GM12878 (cell line): ENCODE results near the gene CTRB2. TPM values are rescaled to one million over a fixed set of nuclear protein-coding genes. Genes with fewer than 3 reads are reported as not detected.

Experiments
- ATAC-seq: fragments of 200-7000 bp; cut with Tn5 transposase; 3 replicates; pipeline ENCODE4 v1.9.1; 2020; ENCODE audit warnings: mild to moderate bottlenecking, moderate library complexity
- BruUV-seq: library from RNA; stranded (reverse); fragments of 400-500 nt; replicated peaks from 2 replicates; lab custom pipeline; 2021; lab: Mats Ljungman, UMichigan
- CTCF ChIA-PET: fragments of 300-600 bp; sonication (Branson Sonifier 250); formaldehyde crosslinking; extraction: SDS; loops from one replicate; lab custom pipeline; 2021; ENCODE audit warnings: inconsistent platforms; lab: Yijun Ruan, JAX
- POLR2A ChIA-PET: fragments of 350-600 bp; formaldehyde crosslinking; extraction: SDS; loops from one replicate; lab custom pipeline; 2021; ENCODE audit warnings: inconsistent platforms; lab: Charles Lee
- RAD21 ChIA-PET: fragments of 300-600 bp; sonication (Branson Sonifier 250); formaldehyde crosslinking; loops from one replicate; lab custom pipeline; 2023; ENCODE audit warnings: antibody characterized with exemption; ENCODE audit not compliant: unreplicated experiment; lab: Charles Lee
- SMC1A ChIA-PET: fragments of 300-600 bp; sonication (Branson Sonifier 250); formaldehyde crosslinking; loops from one replicate; lab custom pipeline; 2023; ENCODE audit not compliant: unreplicated experiment, uncharacterized antibody; lab: Charles Lee
- DNase-seq: peaks from one replicate; pipeline ENCODE4 v3.0.0-alpha.2; 2011; ENCODE audit warnings: low read depth, low spot score
- FAIRE-seq: peaks from 3 replicates; lab custom pipeline; 2011; peaks lifted over from hg19 to GRCh38; lab: Jason Lieb, UNC
- H2AFZ ChIP-seq: 2 replicates; pipeline ENCODE4 v1.6.0; 2011; ENCODE audit warnings: low read depth, low read length, control low read depth; ENCODE audit not compliant: control insufficient read depth
- H3K27ac ChIP-seq: 2 replicates; pipeline ENCODE4 v1.5.1; 2011; ENCODE audit warnings: control low read depth; ENCODE audit not compliant: control insufficient read depth, insufficient read depth
- H3K27me3 ChIP-seq, 2 experiments: replicated peaks in 1 of 2; 2 replicates each; pipeline versions ENCODE4 v1.6.0 to v1.6.1; 2011; ENCODE audit warnings: low read length in 1 of 2; ENCODE audit not compliant: control insufficient read depth in 2 of 2, insufficient read depth in 2 of 2
- H3K36me3 ChIP-seq, 2 experiments: 2 replicates each; pipeline ENCODE4 v1.5.1; 2011; ENCODE audit warnings: low read length in 1 of 2; ENCODE audit not compliant: control insufficient read depth in 2 of 2, insufficient read depth in 2 of 2
- H3K4me1 ChIP-seq: 2 replicates; pipeline ENCODE4 v1.6.1; 2011; ENCODE audit warnings: mild to moderate bottlenecking, low read length, moderate library complexity, mixed read lengths; ENCODE audit not compliant: control insufficient read depth, insufficient read depth
- H3K4me2 ChIP-seq: 2 replicates; pipeline ENCODE4 v1.6.0; 2011; ENCODE audit warnings: control low read depth; ENCODE audit not compliant: control insufficient read depth, insufficient read depth
- H3K4me3 ChIP-seq: fragments of 200-600 bp; sonication (generic); 2 replicates; pipeline ENCODE4 v1.5.1; 2016
- H3K79me2 ChIP-seq: 2 replicates; pipeline ENCODE4 v1.6.0; 2011; ENCODE audit warnings: low read length; ENCODE audit not compliant: control insufficient read depth, insufficient read depth
- H3K9ac ChIP-seq: 2 replicates; pipeline ENCODE4 v1.8.0; 2011; ENCODE audit warnings: low read length, control low read depth, mixed read lengths; ENCODE audit not compliant: control insufficient read depth, insufficient read depth
- H3K9me3 ChIP-seq: replicated peaks from 3 replicates; pipeline ENCODE4 v1.5.1; 2011; ENCODE audit warnings: mild to moderate bottlenecking, low read length; ENCODE audit not compliant: control insufficient read depth, insufficient read depth
- H4K20me1 ChIP-seq: 2 replicates; pipeline ENCODE4 v1.6.0; 2011; ENCODE audit not compliant: control insufficient read depth, insufficient read depth
- ATF3 ChIP-seq: IDR thresholded peaks from 2 replicates; pipeline ENCODE4 v1.6.1; 2011; ENCODE audit warnings: low read depth, mild to moderate bottlenecking, low read length, moderate library complexity, borderline replicate concordance; ENCODE audit errors: extremely low read depth
- E2F4 ChIP-seq: IDR thresholded peaks from 2 replicates; pipeline ENCODE4 v1.6.1; 2012; ENCODE audit warnings: low read depth, low read length, improper control_type of control experiment
- E4F1 ChIP-seq: fragments of 450-650 bp; IDR thresholded peaks from 2 replicates; pipeline ENCODE4 v1.6.1; 2018; ENCODE audit warnings: borderline replicate concordance, mild to moderate bottlenecking; ENCODE audit not compliant: partially characterized antibody
- IKZF1 ChIP-seq: fragments of 450-650 bp; conservative IDR thresholded peaks from 2 replicates; pipeline ENCODE4 v1.6.1; 2017; ENCODE audit warnings: antibody characterized with exemption, mild to moderate bottlenecking
- MYB ChIP-seq: fragments of 150-350 bp; IDR thresholded peaks from 2 replicates; pipeline ENCODE4 v1.6.1; 2014; ENCODE audit warnings: mild to moderate bottlenecking, low read depth, low read length, borderline replicate concordance
- NFXL1 ChIP-seq: fragments of 450-650 bp; IDR thresholded peaks from 2 replicates; pipeline ENCODE4 v1.6.1; 2017; ENCODE audit warnings: antibody characterized with exemption, mild to moderate bottlenecking, borderline replicate concordance
- SIX5 ChIP-seq: IDR thresholded peaks from 2 replicates; pipeline ENCODE4 v1.6.1; 2011; ENCODE audit warnings: mild to moderate bottlenecking, low read depth, low read length, moderate library complexity; ENCODE audit not compliant: severe bottlenecking
- TCF7 ChIP-seq: IDR thresholded peaks from 2 replicates; pipeline ENCODE4 v1.6.1; 2014; ENCODE audit warnings: antibody characterized with exemption, borderline replicate concordance
- ZNF384 ChIP-seq: IDR thresholded peaks from 2 replicates; pipeline ENCODE4 v1.6.1; 2012; ENCODE audit warnings: low read depth, mild to moderate bottlenecking, low read length, improper control_type of control experiment, borderline replicate concordance
- WGBS: methylation state at CpG from one replicate; pipeline ENCODE4 v1.1.6; 2016; ENCODE audit warnings: low lambda C conversion rate; ENCODE audit not compliant: insufficient replicate concordance, insufficient coverage; ENCODE audit errors: missing lambda C conversion rate; 5-methylcytosine and 5-hydroxymethylcytosine counted together
- in situ Hi-C: fragments of 300-500 bp; cut with MboI; formaldehyde crosslinking; loops from 9 replicates; pipeline ENCODE4 v1.14.3; 2018; ENCODE audit warnings: mixed read lengths
- intact Hi-C: fragments of 100-400 bp; cut with micrococcal nuclease; formaldehyde crosslinking; loops from one replicate; pipeline ENCODE4 v1.14.2; 2022; ENCODE audit not compliant: unreplicated experiment
- polyA plus RNA-seq, 11 experiments: library from polyadenylated mRNA; depleted of rRNA in 4 of 11; unstranded in 6 of 11; stranded (reverse) in 5 of 11; fragments of >200 nt; fragmentation: Nextera tagmentation in 4 of 11; fragmentation: Illumina TruSeq in 1 of 11; extraction: Ambion mirVana in 4 of 11; extraction: Trizol in 1 of 11; gene quantifications; 1 replicate in 1 of 11; 2 replicates in 10 of 11; pipeline versions ENCODE4 v1.2.1 to v1.2.3, GENCODE V29; 2011 to 2016; ENCODE audit warnings: inconsistent platforms in 2 of 11, missing spikeins in 2 of 11, low read depth in 1 of 11
- total RNA-seq, 4 experiments: library from RNA; depleted of rRNA in 3 of 4; stranded (reverse); fragments of >200 nt in 3 of 4; fragmentation: Illumina TruSeq in 1 of 4; extraction: Trizol in 1 of 4; gene quantifications; 2 replicates each; pipeline versions ENCODE4 v1.2.1 to v1.2.3, GENCODE V29; 2013 to 2021

CTRB2 gene
- total and polyA plus RNA-seq, 10 of the 15 experiments (the other 5 are each of a cell fraction or from before 2014, with no cell fraction given) = 9.4 TPM; not detected in 9

- Histone ChIP-seq H4K20me1 (no peaks in the 10 kb centered on the region), H3K36me3 (no peaks in the 10 kb centered on the region), H3K27me3 (no peaks in the 10 kb centered on the region)
- in situ Hi-C loops = no loop called here
- CTCF ChIA-PET = no interaction called here
- TF ChIP-seq TCF7 (no peak), NFXL1 (no peak), ZNF384 (no peak), SIX5 (no peak), MYB (no peak), ATF3 (no peak), E4F1 (no peak), IKZF1 (no peak), E2F4 (no peak)
- TF ChIP-seq, all 136 proteins: peak for 0
- SMC1A ChIA-PET = interaction anchor here (1.2 kb wide), 1 partner anchor 159 kb away, joined by 3 read pairs; no protein-coding TSS in a partner anchor
- Histone ChIP-seq H3K9ac (no peak overlapping the region), H3K9me3 (no peaks in the 10 kb centered on the region), H3K4me2 (no peak overlapping the region), H3K4me3 (no peak overlapping the region), H3K27ac (no peak overlapping the region), H2AFZ (no peak overlapping the region), H3K4me1 (no peaks in the 10 kb centered on the region), H3K79me2 (no peaks in the 10 kb centered on the region)
- WGBS = 47% methylated on average over 19 of the region's 22 CpGs
- RAD21 ChIA-PET = no interaction called here
- POLR2A ChIA-PET = interaction anchor here (0.5 to 0.6 kb wide), 2 partner anchors 46 to 570 kb away, joined by 4 read pairs; no protein-coding TSS in a partner anchor
- BruUV-seq = no TSS peak
- intact Hi-C loops = no loop called here
- FAIRE-seq (no peak), DNase-seq (no peak), ATAC-seq (no peak)
Observed at GRCh38 chr16:75226550-75227360, 19.8 kb upstream of the CTRB2 start.
